GM19328 (cell line): ENCODE data around the gene DUSP6.

ENCODE experiments used
- ATAC-seq: cut with Tn5 transposase; IDR thresholded peaks from one replicate; pipeline ENCODE4 v1.9.1; 2021; ENCODE audit warnings: mild to moderate bottlenecking, moderate library complexity; ENCODE audit not compliant: unreplicated experiment

The DUSP6 gene, protein sequence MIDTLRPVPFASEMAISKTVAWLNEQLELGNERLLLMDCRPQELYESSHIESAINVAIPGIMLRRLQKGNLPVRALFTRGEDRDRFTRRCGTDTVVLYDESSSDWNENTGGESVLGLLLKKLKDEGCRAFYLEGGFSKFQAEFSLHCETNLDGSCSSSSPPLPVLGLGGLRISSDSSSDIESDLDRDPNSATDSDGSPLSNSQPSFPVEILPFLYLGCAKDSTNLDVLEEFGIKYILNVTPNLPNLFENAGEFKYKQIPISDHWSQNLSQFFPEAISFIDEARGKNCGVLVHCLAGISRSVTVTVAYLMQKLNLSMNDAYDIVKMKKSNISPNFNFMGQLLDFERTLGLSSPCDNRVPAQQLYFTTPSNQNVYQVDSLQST

DNA sequence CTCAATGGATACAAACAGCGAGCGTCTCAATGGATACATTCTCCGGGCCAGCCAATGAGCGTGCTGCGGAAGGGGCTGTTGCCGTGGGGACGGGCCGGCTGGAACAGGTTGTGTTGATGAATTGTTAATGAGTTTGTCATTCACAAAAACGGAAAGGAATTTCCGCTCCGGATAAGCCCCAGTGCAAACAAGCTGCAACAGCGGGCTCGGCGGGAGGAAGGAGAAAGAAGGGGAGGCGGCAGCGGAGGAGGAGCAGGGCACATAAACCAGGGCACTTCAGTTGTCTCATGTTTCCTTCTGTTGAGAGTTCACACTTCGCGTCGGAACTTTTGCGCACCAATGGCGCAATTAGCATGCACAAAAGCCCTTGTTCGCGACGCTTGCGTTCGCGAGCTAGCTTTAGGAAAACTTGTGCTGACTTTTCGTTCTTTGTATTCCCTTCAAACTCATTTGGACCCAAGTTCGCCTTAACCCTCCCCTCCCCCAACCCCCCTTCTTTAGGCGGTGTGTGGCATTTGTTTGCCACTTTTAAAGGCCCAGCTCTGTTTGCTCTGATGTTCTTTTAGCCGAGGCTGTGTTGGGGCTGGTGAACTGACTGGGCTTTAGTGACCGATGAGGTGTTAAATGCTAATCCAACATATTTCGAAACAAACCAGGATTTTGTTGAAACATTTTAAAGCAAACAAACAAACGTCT, at the start of gene DUSP6:
DUSP6 (minus strand) TSS at position 10 of the 696 bp plus-strand sequence. CDS start 462 bp downstream, outside the sequence.
- ATAC-seq: no peak

- no peak for ATAC-seq
Observed at GRCh38 chr12:89401433-89402058, 49.2 kb upstream of the DUSP6 start.

DNA sequence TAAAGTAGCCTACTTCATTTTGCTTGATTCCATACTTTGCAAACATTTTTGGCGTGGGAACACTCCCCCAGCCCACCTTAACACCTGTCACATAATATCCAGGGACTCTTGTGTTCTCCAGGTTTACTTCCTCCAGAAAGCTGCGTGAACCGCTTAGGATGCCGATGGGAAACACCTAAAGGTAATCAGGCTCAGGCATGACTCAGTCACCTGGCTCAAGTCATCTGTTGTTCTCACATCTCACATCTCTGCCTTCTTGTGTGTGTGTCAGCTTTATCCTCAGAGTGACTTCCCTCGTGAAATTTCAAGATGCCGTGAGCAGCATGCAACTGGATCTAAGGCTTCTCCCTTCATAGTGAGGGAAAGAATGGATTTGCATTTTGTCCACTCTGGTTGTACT, 48.1 kb upstream of the DUSP6 start:
- ATAC-seq: no peak

DNA sequence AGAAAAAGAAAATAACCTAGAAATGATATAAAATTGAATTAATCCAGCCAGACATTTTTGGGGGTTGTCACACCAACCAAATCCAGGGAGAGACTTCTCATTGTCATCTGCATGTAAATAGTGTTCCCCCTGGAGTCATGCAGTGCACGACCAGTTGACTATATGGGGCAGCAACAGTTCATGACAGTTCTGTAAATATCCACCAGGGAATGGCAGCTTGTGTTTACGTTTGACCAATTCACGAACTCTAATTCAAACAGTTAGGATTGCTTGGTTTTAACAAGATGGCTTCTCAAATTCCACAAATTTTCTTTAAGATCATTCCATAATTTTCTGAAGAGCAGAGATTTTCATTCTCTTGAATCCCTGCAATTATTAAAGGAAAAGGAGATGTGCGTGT, 43.4 kb upstream of the DUSP6 start:
- no peak for ATAC-seq

- ATAC-seq: no peak
Observed at GRCh38 chr12:89393551-89394121, 41.3 kb upstream of the DUSP6 start.

- ATAC-seq: no peak
Observed at GRCh38 chr12:89392391-89392790, 40.1 kb upstream of the DUSP6 start.

GRCh38 chr12:89391726-89392336, 39.5 kb upstream of the DUSP6 start:
- ATAC-seq: no peak

DNA sequence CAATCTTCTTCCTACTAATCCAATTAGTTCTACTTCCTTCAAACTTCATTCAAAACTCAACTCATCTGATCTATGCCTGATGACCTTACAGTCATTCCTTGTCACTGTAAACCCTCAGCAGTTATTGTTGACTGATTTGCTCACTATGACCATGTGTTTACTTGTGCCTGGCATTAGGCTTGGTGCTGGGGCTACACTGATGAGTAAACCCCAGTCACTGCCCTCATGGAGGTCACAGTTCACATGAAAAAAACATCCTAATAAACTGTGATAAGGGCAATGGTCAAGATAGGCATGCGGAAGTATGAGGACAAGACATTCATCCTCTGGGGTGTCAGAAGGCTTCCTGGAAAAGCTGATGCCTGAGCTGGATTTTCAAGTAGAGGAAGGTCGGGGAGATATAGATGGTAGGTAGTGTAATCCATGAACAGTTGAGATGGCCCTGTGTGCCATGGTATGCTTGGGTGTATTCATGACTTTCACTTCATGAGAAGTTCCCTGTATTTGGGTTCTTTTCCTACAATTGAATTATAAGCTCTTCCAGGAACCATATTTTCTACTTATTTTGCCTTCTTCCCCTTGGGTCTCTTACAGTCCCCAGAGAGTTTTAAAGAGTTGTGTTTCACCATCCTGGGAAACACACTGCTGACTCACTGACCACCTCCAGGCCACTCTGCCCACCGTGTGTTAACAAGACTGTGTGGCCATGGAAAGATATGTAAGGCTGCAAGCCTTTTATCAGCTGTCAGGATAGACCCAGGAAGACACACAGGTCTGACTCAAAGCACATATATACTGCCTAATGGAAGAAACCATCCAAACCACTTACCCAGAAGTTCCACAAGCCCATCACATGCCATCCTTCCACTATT, 38.7 kb upstream of the DUSP6 start:
- no peak for ATAC-seq

DNA sequence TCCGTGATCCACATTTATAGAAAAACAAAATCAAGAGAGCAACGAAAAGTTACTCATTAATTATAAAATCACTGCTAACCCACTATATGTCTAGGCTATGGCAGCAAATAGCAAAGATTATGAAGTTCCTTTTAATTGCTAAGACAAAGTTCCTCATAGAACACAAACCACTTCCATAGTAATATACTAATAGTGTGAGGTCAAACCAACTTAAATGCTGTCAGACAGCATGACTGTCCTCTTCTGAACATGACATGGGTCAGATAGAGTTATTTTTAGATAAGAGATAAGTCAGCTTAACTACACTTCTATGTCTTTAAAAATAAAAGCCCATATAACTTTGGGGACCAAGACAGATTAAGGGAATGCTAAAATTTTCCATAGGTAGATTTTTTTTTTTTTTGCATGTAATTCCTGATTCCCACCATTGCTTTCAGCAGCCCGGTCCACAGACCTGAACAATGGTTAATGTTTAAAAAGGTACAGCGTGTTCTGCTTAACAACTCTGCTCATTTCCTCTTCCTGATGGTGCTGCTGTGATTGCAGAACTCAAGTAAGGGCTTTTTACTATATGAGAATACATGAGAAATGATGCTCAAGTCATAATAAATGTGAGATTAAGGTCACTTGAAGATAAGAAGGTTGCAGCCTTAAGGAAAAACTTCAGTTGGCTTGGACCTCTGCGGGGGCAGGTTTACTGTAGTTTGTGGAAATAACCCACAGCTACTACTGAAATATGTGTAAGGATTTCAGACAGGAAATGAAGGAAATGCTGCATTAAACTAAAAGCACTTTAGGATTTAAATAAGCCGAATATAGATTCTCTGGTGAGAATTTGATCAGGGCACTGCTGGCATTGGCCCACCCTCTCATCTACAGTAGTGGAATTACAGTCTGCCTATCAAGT, 37.7 kb upstream of the DUSP6 start:
- no peak for ATAC-seq

GRCh38 chr12:89386138-89386537, 33.8 kb upstream of the DUSP6 start:
- ATAC-seq: no peak

GRCh38 chr12:89384807-89385206, 32.5 kb upstream of the DUSP6 start:
- ATAC-seq: no peak

- ATAC-seq: no peak
Observed at GRCh38 chr12:89384050-89384758, 31.9 kb upstream of the DUSP6 start.

DNA sequence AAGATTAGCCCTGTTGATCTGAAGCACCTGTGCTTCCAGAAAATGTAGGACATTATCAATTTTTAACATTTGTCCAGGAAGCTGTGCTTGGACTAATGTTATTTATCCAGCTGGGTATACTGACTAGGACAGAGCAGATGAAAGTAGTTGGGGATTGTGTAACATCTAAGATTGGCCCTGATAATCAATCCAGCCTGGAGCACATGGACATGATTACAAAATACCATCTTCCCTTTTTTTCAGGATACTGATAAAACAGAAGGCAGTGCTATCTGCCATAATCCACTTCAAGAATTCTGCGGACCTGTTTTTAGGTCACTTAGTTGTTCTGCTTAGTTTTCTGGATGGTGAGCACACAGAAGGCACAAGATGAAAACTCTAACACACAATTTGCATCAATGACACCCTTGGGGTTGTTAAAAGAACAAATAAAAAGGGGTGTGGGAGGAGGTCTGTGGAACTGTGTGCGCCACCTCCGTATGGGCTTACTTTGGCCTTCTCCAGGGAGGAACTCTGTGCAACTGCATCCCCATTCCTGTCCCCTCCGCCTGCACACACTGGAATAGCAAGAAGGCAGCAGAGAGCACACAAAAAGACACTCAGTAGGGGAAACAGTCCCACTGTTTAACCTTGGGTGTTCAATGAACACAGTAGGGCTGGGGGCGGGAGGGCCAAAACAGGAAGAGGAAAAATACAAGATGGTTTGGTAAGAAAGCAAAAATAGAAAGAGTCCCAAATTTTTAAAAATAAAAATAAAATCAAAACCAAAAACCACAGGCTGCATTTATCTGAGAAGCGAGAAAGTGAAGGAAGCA, 31.1 kb upstream of the DUSP6 start:
- no peak for ATAC-seq

GRCh38 chr12:89382328-89382727, 30.0 kb upstream of the DUSP6 start:
- ATAC-seq: no peak

- no peak for ATAC-seq
Observed at GRCh38 chr12:89379839-89380467, 27.7 kb upstream of the DUSP6 start.

- no peak for ATAC-seq
Observed at GRCh38 chr12:89379148-89379838, 27.0 kb upstream of the DUSP6 start.

DNA sequence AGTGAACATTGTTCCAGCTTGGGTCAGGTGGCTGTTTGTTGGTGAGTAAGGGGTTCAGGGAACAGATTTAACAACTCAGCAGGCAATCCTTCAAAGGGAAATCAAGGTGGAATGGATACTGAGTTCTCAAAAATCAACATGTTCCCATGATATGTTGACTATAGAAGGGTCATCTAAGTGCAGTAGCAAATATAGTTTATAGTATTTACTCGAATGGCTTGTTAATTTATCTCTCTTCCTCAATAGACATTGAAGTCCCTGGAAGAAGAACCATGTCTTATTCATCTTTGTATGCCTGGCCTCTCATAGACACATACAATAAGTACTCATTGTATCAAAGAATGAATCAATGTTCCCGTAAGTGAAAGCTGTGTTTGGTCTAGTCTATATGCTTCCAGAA, 24.5 kb upstream of the DUSP6 start:
- no peak for ATAC-seq
